NCI-H2081 (cell line): ENCODE data around the gene BSN.

Experiments
- DNase-seq, 2 experiments: peaks; one replicate each; lab custom pipeline; 2025; lab: John Stamatoyannopoulos, UW

The BSN gene, protein sequence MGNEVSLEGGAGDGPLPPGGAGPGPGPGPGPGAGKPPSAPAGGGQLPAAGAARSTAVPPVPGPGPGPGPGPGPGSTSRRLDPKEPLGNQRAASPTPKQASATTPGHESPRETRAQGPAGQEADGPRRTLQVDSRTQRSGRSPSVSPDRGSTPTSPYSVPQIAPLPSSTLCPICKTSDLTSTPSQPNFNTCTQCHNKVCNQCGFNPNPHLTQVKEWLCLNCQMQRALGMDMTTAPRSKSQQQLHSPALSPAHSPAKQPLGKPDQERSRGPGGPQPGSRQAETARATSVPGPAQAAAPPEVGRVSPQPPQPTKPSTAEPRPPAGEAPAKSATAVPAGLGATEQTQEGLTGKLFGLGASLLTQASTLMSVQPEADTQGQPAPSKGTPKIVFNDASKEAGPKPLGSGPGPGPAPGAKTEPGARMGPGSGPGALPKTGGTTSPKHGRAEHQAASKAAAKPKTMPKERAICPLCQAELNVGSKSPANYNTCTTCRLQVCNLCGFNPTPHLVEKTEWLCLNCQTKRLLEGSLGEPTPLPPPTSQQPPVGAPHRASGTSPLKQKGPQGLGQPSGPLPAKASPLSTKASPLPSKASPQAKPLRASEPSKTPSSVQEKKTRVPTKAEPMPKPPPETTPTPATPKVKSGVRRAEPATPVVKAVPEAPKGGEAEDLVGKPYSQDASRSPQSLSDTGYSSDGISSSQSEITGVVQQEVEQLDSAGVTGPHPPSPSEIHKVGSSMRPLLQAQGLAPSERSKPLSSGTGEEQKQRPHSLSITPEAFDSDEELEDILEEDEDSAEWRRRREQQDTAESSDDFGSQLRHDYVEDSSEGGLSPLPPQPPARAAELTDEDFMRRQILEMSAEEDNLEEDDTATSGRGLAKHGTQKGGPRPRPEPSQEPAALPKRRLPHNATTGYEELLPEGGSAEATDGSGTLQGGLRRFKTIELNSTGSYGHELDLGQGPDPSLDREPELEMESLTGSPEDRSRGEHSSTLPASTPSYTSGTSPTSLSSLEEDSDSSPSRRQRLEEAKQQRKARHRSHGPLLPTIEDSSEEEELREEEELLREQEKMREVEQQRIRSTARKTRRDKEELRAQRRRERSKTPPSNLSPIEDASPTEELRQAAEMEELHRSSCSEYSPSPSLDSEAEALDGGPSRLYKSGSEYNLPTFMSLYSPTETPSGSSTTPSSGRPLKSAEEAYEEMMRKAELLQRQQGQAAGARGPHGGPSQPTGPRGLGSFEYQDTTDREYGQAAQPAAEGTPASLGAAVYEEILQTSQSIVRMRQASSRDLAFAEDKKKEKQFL (N-terminal part only)

DNA sequence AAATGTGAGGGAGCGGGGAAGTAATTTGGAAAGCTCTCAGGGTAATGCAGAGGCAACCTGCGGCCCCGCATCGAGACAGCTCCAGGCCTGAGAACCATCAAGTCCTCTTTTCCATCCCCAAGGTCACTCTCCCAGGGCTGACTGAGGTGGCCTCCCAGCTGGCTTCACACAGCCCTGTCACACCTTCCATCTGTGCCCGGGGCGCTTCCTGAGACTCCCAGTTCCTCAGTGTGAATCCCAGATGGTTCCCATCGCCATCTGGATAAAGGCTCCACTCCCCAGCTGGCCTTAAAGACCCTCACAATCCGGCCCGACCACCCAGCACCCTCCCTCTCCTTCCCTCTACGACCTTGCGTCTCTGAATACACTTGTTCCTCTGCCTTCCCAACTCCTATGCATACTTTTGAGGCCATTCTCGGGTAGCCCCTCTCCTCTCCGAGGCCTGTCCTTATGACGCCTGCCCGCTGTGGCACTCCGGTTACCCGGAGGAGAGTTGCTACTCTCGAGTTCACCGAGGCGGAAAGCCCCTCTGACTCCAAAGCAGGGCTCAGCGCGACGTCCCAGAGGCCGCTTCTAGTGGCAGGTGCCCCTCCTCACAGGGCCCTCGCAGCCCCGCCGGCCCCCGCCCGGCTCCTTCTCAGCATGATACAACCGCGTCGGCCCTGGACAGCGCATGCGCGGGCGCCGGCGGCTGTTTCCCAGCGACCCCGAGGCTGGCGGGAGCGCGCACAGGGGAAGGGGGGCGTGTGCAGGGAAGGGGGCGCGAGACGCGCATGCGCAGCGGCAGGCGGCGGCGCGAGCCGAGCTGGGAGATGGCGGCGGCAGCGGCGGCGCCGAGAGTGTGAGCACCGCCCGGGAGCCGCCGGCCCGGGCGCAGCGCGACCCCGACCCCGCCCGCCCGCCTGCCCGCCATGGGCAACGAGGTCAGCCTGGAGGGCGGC lies at the start of gene BSN:
BSN (plus strand) TSS at position 786 of the 941 bp plus-strand sequence; CDS start at position 912, 126 bp downstream.
- DNase-seq: peak; percentile 85

DNA sequence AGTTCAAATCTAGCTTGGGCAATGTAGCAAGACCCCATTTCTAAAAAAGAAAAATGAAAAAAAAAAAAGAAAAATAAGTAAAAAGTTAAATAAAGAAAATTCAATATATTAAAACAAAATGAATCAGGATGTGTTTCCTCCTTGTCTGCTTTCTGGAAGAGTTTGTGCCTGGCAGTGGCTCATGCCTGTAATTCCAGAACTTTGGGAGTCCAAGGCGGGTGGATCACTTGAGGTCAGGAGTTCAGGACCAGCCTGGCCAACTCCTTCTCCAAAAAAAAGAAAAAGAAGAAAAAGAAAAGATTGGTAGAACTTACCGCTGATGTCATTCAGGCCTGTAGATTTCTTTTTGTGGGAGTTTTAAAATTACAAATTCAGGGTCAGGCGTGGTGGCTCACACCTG lies 47.4 kb upstream of the BSN start:
- DNase-seq: no peak

DNA sequence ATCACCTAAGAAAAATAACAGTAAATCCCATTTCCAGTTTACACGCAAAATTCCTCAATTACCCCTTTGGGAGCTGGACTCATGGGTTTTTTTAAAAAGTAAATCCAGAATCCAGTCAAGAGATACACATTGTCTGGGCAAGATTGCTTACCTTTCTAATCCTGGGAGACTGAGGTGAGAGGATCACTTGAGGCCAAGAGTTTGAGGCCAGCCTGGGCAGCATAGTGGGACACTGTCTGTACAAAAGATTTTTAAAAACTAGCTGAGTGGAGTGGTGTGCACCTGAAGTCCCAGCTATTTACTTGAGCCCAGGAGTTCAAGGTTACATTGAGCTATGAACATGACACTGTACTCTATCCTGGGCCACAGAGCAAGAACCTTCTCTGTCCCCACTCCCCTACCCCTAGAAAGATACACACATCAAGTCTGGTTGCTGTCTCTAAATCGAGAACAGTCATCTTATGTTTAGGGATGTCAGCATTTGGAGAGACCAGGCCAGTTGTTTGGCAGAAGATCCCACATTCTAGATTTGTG lies 45.2 kb upstream of the BSN start:
- no peak for DNase-seq

DNA sequence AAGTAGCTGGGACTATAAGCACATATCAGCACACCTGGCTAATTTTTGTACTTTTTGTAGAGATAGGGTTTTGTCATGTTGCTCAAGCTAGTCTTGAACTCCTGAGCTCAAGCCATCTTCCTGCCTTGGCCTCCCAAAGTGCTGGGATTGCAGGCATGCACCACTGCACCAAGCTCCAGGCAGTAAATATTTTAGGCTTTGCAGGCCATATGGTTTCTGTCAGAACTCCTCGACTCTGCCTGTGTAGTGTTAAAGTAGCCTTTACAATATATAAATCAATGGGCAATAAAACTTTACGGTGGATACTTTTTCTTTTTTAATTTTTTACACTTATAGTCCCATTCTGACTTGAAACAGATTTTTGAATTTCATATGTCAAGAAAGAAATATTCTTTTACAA lies 42.6 kb upstream of the BSN start:
- no peak for DNase-seq

DNA sequence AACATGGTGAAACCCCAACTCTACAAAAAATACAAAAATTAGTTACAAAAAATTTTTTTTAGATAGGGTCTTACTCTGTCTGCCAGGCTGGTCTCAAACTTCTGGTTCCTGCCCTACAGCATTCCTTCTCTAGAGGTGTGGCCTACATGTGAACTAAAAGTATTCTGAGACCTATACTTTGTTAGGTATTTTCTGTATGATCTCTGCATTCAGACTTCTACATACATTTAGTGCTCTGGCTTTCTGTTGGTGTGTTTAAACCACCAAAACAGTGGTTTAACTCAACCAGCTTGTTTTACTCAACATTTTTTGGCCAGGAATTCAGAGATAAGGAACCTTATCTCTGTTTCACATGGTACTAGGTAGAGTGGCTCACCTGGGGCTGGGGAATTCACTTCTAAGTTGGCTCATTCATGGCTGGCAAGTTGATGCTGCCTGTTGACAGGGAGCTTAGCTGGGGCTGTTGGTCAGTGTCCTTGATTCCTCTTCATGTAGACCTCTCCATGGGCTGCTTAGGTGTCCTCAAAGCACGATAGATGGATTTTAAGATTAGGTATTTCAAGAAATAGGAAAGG lies 41.4 kb upstream of the BSN start:
- no peak for DNase-seq

DNA sequence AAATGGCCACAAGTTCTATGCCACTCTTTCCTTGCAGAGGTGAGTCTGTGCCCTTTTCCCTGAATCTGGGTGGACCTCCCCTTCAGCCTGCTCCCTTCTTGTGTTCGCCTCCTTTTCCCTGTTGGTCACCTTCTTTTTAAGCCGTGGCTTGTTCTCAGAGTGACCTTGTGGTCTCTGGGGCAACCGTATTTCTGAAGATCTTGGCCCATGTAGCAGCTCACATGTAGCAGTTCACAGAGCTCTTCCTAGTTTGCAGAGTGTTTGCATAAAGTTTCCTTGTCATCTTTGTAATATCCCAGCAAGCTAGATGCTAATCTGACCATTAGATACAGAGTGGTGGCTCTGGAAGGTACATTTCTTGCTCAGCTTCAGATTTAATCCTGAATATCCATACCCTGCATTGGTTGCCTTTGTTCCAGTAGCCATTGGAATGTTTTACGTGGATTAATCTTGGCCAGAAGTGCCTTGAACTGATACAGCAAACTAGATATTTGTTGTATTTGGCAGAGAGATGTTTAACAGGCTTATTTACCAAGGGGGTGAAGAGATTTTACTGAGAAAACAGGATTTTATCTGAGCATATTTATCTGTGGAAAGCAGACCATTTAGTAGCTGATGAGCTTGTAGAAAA lies 40.7 kb upstream of the BSN start:
- no peak for DNase-seq

DNA sequence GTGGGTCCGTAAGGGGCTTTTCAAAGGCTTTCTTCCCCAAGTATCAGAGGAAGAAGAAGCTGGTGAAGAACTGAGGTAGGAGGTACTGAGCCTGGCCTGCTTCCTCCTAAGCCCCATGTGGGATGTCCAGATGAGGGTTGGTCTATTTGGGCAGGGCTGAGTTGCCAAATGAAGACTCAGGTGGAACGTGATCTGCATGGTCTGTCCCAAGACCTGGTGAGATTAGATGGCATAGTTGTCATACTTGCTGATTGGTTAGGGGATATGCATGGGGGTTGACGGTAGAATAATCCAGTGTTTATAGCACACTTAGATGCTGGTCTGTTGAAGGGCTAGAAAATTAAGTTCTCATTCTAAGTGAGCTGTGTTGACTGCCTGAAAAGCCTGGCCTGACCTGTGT lies 36.3 kb upstream of the BSN start:
- no peak for DNase-seq

DNA sequence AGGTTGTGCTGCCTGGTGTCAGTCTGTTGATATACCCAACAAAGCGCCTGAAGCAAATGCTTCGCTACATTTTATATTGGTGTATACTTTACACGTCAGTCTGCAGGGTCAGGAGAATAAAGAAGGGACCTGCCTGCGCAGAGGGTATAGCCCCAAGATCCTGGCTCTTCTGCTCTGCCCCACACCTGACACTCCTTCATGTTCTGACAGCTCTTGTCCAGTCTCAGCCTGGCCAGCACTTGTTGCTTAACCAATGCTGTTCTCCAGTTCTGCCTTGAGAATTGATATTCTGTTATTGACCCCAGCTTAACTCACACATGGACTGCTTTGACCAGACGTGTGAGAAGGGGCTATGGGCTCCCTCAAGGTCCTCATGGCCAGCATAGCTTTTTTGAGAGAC lies 35.8 kb upstream of the BSN start:
- DNase-seq: no peak

DNA sequence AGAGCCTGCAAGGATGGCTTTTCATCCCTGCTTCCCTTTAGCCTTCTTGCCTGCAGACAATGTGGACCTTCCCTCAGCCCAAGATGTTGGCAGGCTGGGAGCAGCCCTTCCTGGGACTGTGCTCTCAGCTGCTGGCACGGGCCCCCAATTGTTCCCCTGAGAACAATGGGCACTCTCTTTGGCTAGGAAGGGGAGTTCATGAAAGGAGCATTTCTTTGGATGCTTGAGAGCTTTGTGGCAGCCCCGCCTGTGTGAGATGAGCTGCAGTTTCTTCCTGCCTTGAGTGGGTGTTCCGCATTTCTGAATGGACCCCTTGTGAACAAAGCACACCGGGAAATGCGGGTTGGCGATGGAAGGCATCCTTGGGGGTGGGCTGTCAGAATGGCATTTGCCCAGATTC lies 35.0 kb upstream of the BSN start:
- DNase-seq: no peak

DNA sequence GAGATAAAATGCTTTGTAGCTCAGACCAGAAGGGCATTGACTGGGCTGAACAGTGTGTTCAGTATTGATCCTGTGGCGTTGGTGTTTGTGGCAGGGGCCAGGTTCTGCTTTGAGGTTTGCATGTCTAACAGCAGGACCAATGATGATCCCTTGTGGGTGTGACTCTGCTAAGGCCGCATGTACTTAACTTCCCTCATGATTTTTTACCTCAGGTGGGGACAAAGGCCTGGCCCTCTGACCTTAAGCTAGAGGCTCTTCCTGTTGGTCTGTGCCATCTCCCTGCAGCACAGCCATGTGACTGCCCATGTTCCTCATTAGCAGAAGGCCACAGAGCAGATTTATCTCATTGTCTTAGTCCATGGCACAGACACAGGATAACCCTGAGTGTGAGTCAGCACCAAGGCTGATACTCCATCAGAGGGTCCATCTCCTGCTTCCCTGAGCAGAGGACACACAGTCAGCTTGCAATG lies 34.3 kb upstream of the BSN start:
- DNase-seq: no peak

DNA sequence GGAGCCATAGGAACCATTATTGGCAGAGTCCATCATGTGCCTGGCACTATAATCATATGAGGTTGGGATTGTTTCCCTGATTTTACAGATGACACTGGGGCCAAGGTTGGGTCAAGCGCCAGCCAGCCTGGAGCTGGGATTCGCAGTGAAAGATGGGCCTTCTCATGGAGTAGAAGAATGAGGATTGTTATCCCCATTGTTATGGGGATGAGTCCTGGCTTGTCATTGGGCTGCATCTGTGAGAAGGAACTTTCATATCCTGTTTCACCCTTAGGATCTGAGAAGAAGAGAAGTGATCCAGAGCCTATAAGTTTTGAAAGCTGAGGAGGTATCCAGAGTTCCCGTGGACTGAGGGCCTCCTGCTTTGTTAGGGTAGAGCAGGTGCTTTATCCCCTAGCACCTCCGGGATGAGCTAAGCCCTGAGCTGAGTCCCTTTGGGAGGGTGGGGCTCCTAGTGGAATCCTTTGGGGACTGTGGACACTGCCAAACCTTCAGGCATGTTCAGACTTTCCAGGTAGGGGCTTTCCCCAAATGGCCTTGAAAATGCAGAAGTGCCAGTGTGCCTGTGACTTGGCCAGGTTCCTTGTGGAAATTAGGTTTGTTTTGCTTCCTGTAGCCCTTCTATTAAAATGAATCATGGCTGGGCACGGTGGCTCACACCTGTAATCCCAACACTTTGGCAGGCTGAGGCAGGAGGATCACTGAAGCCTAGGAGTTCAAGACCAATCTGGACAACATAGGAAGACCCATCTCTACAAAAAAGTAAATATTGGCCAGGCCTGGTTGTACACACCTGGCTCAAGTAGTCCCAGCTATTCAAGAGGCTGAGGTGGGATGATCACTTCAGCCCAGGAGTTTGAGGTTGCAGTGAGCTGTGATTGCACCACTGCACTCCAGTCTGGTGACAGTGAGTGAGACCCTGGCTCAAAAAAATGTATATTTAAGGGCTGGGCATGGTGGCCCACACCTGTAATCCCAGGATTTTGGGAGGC lies 30.2 kb upstream of the BSN start:
- no peak for DNase-seq

DNA sequence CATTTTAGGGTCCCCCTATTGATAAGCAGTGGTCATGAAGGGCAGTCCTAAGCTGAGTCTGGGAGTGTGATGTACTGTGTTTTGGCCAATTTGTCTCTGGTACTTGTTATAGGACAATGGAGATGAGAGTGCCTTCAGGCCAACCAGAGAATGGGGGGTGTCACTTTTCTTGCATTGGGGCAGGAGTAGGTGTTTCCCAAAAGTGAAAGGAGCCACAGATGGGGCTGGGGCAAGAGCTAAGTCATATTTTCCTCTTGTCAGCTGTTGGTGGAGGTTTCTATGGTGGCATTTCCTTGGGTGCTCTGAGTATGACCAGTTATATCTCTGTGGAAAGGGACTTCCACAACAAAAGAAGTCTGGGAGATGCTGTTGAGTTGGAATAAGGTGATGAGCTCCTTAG lies 24.7 kb upstream of the BSN start:
- DNase-seq: no peak

DNA sequence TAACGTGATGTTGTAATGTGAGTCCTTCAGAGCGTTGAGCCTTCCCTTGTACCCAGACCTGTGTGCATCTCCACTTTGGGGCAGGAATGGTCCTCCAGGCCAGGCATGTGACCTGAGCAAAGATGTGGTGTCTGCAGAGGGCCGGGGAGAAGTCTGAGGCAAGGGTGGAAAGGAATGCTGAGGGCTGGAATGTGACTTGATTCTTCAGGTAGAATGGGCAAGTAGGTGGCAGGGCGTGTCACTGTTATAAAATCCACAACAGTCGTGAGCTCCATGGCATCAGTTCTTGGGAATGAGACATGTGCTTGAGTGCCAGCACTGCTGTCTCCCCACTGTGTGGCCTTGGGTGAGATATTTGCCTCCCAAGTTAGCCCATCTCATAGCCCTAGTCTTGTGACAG lies 24.0 kb upstream of the BSN start:
- DNase-seq: no peak

DNA sequence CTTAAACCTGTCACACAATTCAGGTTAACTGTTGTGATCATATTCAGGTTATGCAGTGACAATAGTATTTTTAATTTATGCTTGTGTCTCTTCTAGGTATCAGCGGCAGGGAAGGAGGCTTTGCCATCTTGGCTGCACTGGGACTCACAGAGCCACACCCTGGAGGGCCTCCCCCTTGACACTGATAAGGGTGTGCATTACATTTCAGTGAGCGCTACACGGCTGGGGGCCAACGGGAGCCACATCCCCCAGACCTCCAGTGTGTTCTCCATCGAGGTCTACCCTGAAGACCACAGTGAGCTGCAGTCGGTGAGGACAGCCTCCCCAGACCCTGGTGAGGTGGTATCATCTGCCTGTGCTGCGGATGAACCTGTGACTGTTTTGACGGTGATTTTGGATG lies 23.6 kb upstream of the BSN start:
- no peak for DNase-seq

DNA sequence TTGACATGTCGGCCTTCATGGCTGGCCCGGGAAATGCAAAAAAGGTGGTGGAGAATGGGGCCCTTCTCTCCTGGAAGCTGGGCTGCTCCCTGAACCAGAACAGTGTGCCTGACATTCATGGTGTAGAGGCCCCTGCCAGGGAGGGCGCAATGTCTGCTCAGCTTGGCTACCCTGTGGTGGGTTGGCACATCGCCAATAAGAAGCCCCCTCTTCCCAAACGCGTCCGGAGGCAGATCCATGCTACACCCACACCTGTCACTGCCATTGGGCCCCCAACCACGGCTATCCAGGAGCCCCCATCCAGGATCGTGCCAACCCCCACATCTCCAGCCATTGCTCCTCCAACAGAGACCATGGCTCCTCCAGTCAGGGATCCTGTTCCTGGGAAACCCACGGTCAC lies 23.1 kb upstream of the BSN start:
- no peak for DNase-seq

DNA sequence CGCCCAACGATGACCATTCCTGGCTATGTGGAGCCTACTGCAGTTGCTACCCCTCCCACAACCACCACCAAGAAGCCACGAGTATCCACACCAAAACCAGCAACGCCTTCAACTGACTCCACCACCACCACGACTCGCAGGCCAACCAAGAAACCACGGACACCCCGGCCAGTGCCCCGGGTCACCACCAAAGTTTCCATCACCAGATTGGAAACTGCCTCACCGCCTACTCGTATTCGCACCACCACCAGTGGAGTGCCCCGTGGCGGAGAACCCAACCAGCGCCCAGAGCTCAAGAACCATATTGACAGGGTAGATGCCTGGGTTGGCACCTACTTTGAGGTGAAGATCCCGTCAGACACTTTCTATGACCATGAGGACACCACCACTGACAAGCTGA lies 22.6 kb upstream of the BSN start:
- DNase-seq: no peak

DNA sequence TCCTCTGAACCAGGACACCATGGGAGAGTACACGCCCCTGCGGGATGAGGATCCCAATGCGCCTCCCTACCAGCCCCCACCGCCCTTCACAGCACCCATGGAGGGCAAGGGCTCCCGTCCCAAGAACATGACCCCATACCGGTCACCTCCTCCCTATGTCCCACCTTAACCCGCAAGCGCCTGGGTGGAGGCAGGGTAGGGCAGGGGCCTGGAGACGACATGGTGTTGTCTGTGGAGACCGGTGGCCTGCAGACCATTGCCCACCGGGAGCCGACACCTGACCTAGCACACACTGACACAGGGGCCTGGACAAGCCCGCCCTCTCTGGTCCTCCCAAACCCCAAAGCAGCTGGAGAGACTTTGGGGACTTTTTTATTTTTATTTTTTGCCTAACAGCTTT lies 21.2 kb upstream of the BSN start:
- no peak for DNase-seq

DNA sequence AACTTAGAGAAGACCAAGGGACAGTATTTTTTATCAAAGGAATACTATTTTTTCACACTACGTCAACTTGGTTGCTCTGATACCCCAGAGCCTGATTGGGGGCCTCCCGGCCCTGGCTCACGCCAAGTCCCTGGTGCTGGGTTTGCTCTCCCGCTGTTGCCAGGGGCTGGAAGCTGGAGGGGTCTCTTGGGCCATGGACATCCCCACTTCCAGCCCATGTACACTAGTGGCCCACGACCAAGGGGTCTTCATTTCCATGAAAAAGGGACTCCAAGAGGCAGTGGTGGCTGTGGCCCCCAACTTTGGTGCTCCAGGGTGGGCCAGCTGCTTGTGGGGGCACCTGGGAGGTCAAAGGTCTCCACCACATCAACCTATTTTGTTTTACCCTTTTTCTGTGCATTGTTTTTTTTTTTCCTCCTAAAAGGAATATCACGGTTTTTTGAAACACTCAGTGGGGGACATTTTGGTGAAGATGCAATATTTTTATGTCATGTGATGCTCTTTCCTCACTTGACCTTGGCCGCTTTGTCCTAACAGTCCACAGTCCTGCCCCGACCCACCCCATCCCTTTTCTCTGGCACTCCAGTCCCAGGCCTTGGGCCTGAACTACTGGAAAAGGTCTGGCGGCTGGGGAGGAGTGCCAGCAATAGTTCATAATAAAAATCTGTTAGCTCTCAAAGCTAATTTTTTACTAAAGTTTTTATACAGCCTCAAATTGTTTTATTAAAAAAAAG lies 20.3 kb upstream of the BSN start:
- no peak for DNase-seq
